HL-60/S4 treated with phorbol 12-myristate 13-acetate at 8.2 ng/mL for 4 days and 3 days (cell line): ENCODE results near the gene ALDOB.

Experiments
- in situ Hi-C: fragments of 300-500 bp; cut with MboI; formaldehyde crosslinking; loops from 2 replicates; pipeline ENCODE4 v1.15.0; 2022; ENCODE audit warnings: low sequenced_read_pairs

ALDOB gene

GRCh38 chr9:101435601-101436079, at the start of gene ALDOB:
Gene ALDOB, minus strand, starts transcription at chr9:101435774. Its CDS starts 4,887 bp downstream, at chr9:101430887.
- in situ Hi-C loops: no loop called here

- in situ Hi-C loops: no loop called here
These were observed 48.5 kb upstream of the ALDOB start for GRCh38 chr9:101484046-101484445.

DNA sequence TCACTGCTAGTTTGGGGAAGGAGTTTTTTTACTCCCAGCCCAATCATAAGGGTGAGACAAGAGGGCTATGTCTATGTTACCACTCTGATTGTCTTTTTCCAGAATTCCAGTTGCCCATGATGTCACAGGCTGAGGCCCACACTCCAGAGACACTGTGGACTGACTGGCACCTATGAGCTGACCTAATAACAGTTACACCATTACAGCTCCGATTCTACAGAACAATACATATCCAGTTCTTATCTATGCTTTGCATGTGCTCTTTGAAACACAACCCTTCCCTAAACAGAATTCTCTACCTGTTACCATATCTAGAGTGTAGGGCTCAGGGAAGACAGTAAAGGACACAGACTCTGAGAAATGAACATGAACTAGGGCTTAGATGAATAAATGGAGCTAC, 45.7 kb upstream of the ALDOB start:
- in situ Hi-C loops: no loop called here

- in situ Hi-C loops: no loop called here
These were observed 44.8 kb upstream of the ALDOB start for GRCh38 chr9:101480386-101480785.

DNA sequence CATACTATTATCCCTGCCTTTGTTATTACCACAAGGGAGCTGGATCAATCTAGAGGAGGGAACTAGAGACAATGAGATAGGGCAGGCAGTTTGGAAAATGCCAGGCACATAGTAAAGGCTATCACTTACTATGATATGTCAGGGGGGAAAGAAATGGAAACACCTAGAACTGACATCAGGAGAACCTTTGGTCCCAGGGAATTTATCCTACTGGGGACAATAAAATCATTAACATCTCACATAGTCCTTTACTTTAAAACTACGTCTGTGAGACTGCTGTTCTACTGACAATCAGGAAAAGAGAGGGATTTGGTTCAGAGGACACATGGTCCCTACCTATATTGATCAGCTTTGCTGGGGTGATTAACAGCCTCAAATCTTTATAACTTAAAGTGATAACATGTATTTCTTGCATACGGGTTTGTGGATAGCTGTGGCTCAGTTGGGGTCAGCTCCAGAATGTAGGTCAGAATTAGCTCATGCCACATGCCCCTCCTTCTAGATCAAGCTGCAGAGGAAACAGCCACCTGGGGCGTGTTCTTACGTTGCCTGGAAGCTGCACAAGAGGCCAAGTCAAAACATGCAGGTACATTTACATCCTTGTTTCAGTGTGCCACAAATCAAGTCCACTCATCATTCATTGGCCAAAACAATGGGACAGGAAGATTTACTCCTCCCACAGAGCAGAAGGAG, 43.9 kb upstream of the ALDOB start:
- in situ Hi-C loops: no loop called here

DNA sequence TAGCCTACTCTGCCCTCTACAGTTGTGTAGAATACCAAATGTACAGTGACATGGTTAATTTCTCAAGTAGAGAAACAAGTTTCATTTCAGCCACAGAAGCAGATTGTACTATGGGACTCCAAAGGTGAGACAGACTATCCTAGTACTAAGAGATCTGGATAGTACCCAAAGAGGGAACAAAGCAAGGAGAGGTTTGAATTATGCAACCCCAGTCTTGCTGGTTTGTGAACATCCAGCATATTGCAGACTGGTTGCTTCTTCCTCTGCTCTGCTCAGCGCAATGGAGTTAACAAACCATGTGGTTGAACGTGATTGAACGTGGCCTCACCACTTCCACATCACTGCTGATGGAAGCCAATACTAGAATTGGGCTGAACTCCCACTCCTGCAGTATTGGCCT, 43.3 kb upstream of the ALDOB start:
- in situ Hi-C loops: no loop called here

GRCh38 chr9:101478444-101478843, 42.9 kb upstream of the ALDOB start:
- in situ Hi-C loops: no loop called here

DNA sequence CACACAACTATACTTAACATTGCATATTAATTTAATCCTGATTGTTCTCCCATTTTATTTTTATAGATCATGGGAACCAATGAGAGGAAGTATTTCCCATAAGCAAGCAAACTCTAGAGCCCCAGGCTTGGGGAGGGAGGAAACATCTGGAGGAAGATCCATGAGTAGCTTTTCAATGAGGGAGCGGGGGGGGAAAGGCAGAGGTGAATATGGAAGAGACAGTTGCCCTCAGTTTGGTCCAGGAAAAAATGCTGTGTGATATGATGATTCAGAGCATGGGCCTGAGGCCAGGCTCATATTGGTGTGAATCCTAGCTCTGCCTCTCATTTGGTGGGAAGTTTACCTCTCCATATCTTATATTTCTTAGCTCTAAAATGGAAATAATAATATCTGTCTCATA, 42.2 kb upstream of the ALDOB start:
- in situ Hi-C loops: no loop called here

DNA sequence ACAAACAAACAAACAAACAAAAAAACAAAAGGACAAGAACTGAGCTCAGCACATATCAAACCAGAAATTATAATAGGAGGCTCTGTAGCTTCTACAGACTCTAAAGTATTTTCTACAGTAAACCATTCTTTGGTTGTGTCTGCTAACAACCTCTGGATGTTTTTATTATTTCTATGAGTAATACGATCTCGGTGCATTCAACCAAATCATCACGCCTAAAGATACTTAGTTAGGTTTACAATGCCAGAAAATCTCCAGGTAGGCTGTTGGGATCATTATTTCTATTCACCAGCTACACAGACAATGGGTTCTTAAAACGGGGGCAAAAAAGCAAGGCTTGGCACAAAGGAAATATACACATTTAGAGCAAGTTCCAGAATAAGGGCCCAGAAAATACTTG, 41.6 kb upstream of the ALDOB start:
- in situ Hi-C loops: no loop called here

GRCh38 chr9:101476576-101477208, 41.1 kb upstream of the ALDOB start:
- in situ Hi-C loops: no loop called here

GRCh38 chr9:101472891-101473290, 37.3 kb upstream of the ALDOB start:
- in situ Hi-C loops: no loop called here

GRCh38 chr9:101470929-101471328, 35.4 kb upstream of the ALDOB start:
- in situ Hi-C loops: no loop called here

DNA sequence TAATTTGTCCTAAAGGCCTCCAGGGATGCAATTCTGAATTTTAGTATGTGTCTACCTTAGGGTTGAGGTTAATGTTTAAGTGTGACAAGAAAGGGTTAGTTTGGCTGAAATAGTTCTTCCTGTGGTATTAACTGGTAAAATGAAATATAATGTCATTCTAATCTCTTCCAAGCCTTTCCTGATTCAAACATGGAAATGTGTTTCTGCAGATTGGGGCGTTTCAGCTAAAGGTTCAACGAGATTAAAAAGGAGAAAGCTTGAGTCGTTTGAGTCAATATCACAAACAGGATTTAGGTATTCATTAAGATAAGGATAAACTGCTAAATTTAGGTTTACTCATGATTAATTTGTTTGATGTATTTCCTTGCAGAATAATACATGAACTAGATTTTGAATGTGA, 34.4 kb upstream of the ALDOB start:
- in situ Hi-C loops: no loop called here

DNA sequence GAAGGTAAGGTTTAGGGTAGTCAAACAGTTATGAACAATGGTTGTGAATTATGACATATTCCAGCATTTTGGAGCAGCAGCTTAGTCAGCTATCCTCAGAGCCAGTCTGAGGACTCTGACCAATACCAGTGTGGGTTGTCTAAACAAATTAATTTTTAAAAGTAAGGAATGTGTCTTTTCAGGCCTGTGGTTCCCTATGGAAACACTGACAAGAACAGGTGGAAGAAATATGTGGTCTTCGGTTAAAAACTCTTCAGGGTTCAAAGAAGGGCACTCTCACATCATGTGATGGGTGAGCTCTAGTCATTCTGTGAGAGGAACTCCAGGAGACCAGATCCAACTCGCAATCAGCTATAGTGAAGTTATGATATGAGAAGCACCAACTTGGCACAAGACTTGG, 33.5 kb upstream of the ALDOB start:
- in situ Hi-C loops: no loop called here

DNA sequence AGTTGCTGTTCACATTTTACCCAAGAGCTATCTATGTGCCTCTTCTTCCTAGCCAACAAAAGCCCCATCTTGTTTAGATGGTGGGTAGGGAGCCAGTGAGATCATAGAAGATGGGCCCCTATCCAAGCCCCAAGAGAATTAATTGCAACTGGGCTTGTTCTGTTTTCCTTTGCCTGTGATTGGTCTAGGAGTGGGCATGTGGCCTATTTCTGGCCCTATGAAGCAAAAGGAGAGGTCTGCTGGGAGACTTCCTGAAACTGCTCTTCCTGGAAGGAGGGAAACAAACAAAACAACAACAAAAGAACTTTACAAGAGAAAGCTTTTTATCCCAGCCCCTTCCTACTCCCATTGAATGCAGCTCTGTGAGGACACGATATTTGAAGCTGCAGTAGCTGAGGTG, 32.5 kb upstream of the ALDOB start:
- in situ Hi-C loops: no loop called here

DNA sequence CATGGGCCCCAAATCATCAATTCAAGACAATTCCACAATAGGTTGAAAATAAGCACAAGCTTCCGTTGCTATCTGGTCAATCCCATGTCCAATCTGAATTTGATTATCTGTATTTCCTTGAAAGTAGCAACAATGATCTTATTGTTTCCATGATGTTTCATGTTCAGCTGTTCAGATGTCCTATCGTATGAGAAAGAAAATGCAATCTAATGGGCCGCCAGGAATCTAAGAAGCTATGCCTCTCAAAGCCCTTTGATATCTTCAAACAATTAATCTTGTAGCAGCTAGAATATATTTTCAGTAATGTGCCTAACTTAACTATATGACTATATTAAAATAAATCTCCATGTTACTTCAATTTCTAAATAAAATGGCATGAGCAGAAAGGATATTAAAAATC, 32.1 kb upstream of the ALDOB start:
- in situ Hi-C loops: no loop called here

- in situ Hi-C loops: no loop called here
These were observed 31.3 kb upstream of the ALDOB start for GRCh38 chr9:101466863-101467262.

DNA sequence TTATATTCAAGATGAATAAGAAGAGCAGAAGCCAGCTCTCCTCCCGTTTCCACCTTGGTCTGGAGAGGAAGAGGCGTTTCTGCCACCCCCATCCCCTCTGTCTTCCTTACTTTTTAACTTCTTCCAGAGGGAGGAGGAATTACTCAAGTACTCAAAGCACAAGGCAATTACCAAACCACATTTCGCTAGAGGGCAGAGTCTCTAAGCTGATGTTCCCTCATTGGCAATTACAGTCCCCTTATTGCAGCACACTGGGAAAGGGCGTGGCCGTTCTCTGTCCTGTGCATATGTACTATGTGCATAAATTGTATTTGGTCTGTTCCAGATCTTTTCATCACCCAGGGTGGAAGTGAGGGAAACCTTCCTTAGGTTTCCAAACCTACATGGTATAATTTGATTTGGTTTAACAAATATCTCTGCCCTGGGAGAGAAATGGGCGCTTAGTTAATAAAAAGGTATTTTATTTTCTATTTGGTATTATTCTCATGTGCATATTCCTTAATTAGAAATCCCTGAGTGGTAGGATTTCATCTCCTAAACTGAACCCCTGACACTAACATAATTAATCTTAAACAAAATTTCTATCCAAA, 29.8 kb upstream of the ALDOB start:
- in situ Hi-C loops: no loop called here

DNA sequence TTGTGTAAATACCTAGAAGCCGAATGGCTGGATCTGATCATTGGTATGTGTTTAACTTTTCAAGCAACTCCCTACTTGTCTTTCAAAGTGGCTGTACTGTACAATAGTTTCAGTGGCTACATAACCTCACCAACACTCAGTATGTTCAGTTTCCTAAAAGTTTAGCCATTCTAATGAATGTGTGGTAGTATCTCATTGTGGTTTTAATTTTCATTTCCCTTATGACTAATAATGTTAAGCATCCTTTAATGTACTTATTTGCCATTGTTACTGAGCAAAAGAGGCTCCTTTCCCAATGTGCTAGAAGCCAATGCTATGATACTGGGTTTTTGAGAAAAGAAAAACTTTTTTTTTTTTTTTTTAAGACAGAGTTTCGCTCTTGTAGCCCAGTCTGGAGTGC, 27.8 kb upstream of the ALDOB start:
- in situ Hi-C loops: no loop called here

- in situ Hi-C loops: no loop called here
These were observed 27.0 kb upstream of the ALDOB start for GRCh38 chr9:101462558-101462957.

DNA sequence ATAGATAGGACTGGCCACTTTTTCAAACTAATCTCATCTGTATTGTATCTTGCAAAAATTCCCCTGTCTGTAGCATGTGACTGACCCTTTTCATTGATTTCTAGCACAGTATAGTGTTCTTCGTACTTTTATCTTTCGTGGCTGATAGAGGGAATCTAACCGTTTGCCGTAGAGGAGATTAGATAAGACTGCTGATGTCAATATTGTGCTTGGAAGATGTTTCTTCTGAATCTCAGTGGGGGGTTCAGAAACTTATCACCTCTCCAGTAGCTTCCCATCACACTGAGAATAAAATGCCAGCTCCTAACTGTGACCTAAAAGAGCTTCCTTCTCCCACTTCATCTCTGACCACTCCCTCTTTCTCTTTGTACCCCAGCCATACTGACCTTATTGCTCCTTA, 25.4 kb upstream of the ALDOB start:
- in situ Hi-C loops: no loop called here

DNA sequence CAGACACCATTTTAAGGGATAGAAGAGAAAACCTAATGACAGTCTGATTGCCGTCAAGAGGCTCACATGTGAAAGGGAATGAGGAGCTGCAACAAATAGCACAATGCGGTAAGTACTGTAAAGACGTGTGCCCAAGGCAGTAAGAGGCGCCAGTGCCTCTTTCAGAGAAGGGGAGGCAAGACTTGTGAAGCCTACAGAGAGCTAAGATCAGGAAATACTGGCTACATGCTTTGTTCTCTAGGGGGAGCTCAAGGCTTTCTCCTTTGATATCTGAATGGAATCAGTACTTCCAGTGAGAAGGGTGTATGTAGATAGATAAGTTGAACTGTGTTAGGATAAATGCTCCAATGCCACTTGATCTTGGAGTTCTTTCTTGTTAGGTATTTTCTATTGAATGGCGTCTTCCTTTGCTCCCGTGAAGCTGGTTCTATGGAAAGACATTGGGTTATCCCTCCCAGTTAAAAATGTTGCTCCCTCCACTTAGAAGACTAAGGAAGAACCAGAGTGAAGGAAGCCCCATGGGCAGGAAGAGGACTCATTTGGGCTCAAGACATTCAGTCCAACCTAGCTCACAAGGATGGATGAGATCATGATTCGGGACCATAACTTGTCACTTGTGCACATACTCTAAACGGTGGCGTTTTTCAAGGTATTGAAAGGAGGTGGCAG, 23.5 kb upstream of the ALDOB start:
- in situ Hi-C loops: no loop called here
